DMS79 treated with DMSO at 0.1 percent for 48 hours (cell line): ENCODE measurements around the gene PIRT.

Experiments used
- DNase-seq: peaks from one replicate; lab custom pipeline; 2025; lab: John Stamatoyannopoulos, UW

The PIRT gene

GRCh38 chr17:10821054-10821453, 16.8 kb downstream of the PIRT start:
- DNase-seq: no peak

- DNase-seq: no peak
Measured at GRCh38 chr17:10815319-10815718, 22.6 kb downstream of the PIRT start.

- DNase-seq: no peak
Measured at GRCh38 chr17:10814075-10814474, 23.8 kb downstream of the PIRT start.

- DNase-seq: no peak
Measured at GRCh38 chr17:10812674-10813073, 25.2 kb downstream of the PIRT start.

- no peak for DNase-seq
Measured at GRCh38 chr17:10809605-10810004, 28.3 kb downstream of the PIRT start.

GRCh38 chr17:10807704-10808128, 30.2 kb downstream of the PIRT start:
- DNase-seq: no peak

GRCh38 chr17:10806545-10807262, 31.2 kb downstream of the PIRT start:
- no peak for DNase-seq

GRCh38 chr17:10805911-10806310, 32.0 kb downstream of the PIRT start:
- DNase-seq: no peak

GRCh38 chr17:10804546-10804945, 33.3 kb downstream of the PIRT start:
- DNase-seq: no peak

GRCh38 chr17:10803830-10804475, 33.9 kb downstream of the PIRT start, which contains the start of gene TMEM238L:
TMEM238L (minus strand) TSS chr17:10804099; CDS start chr17:10803963, 136 bp downstream.
- DNase-seq: no peak

- DNase-seq: no peak
Measured at GRCh38 chr17:10803350-10803749, 34.5 kb downstream of the PIRT start.

GRCh38 chr17:10802496-10803284, 35.2 kb downstream of the PIRT start:
- no peak for DNase-seq

GRCh38 chr17:10799407-10799806, 38.5 kb downstream of the PIRT start:
- no peak for DNase-seq

- no peak for DNase-seq
Measured at GRCh38 chr17:10798910-10799309, 39.0 kb downstream of the PIRT start.

GRCh38 chr17:10798332-10798749, 39.5 kb downstream of the PIRT start:
- DNase-seq: no peak

- no peak for DNase-seq
Measured at GRCh38 chr17:10797476-10798328, 40.2 kb downstream of the PIRT start.

- no peak for DNase-seq
Measured at GRCh38 chr17:10793816-10794215, 44.1 kb downstream of the PIRT start.

GRCh38 chr17:10793256-10793655, 44.6 kb downstream of the PIRT start:
- DNase-seq: no peak

- DNase-seq: no peak
Measured at GRCh38 chr17:10792151-10792550, 45.7 kb downstream of the PIRT start.

- no peak for DNase-seq
Measured at GRCh38 chr17:10790491-10791401, 47.1 kb downstream of the PIRT start.
